Superior temporal gyrus (tissue), 1 donor: ENCODE data around the gene PID1.

Source experiments
- DNase-seq: peaks from one replicate; pipeline ENCODE4 v3.0.0-alpha.2; 2016; ENCODE audit errors: extremely low spot score

Gene PID1

DNA sequence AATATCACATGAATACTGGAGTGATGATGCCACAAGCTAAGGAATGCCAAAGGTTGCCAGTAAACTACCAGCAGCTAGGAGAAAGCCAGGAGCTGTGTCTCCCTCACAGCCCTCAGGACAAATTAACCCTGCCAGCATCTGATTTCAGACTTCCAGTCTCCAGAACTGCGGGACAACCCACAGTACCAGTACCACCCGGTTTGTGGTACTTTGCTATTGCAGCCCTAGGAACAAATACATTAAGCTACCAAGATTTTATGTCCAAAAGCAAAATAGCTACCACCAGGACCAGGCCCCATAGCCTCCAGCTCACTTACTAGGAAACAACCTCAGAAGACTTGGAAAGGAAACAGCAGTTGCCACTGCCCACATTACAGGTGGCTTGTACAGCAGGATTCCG, 10.0 kb downstream of the PID1 start:
- DNase-seq, result no peak

DNA sequence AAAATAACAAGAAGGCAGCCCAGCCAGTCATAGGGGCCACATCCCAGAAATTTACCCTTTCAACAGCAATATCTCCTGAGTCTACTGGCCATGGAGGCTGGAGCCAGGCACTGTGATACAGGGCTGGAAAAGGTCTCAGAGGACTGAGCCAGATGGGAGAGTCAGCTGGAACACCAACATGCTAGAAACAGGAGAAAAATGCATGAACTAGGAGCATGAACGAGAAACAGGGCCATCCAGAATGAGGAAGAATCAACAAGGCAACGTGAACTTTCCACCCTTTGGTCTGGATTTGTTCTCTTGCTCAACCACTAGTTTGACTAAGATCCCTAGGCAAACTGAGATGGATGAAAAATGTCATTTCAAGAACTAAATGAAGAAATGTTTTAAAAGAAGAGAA, 13.1 kb downstream of the PID1 start:
- no peak for DNase-seq

DNA sequence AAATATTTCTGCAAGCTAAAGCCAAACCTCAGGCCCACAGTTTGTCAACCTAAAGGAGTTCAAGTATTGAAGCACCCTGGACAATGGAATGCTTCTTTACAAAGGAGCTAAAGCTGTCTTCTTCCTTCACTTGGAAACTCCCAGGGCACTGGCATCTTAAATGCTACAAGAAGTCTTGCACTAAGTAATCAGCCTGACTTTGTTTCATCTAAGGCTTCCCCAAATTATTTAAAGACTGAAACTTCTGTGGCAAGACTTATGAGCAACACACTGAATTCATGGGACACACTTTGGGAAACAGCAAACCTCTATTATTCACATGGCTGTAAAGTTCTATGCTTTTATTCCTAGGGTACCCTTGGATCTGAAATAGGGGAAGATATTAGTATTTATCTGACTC, 14.7 kb downstream of the PID1 start:
- no peak for DNase-seq

DNA sequence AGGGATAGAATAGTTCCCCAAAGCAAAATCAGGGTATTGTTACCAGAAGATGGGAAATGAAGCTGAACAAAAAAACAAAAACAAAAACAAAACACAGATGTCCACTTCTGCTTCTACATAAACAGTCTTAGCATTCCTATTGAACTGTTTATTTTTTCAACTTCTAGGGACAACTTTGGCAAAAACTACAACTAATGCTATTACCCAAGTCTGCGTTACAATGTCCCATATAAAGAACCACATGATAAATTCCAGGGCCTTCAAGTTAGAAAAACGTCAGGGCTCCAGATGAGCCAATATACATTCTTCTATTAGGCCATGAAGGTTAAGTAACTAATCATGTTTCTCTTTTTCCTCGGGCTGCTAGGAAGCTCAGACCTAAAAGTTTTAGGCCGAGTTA, 16.9 kb downstream of the PID1 start:
- DNase-seq, result no peak

DNA sequence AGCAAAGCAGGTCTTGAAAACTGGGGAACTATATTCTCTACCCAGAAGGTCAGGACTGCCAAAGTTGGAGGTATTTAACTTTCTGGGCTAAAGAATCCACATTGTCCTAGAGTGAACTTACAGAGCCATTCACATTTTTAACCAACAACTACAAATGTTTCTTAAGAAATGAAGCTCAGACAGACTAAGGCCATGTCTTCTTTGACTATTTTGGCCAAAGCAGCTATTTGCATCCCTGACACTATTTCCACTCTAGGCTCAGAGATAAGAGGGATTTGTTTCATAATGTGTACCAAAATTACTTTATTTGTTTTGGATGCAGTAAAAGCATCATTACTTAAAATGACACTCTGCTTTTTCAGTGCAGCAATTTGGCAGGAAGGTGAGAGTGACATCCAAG, 18.1 kb downstream of the PID1 start:
- DNase-seq, result no peak

DNA sequence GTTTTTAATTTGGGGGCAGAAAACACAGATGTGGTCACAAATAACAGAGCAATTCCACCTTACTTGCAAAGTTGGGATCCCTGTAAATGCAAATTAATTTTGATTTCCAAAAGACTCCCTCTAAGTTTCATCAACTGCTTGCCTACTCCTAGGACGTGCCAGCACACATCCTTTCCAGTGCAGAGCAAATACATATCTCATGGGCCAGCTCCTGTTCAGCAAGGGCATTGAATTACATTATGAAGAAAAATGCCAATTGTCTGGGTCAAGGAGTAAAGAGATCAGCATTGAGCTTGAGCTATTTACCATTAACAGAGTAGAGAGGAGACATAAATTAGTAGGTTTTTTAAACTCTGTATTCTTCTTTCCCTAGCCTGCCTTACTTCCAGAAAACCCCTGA, 18.8 kb downstream of the PID1 start:
- no peak for DNase-seq

DNA sequence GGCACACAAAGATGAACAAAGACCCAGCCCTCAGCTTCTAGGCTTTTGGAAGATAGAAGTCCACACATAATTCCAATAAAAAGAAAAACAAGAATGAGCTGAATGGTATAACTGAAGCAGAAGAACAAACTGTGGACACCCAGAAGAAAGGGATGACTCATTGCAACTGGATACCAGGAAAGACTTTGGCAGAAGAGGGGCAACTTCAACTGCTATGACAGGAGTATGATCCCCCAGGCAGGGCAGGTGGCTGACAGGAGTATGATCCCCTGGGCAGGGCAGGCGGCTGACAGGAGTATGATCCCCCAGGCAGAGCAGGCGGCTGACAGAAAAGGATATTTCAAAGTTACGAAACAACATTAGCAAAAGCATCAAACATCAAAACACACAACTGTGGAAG, 21.6 kb downstream of the PID1 start:
- no peak for DNase-seq

DNA sequence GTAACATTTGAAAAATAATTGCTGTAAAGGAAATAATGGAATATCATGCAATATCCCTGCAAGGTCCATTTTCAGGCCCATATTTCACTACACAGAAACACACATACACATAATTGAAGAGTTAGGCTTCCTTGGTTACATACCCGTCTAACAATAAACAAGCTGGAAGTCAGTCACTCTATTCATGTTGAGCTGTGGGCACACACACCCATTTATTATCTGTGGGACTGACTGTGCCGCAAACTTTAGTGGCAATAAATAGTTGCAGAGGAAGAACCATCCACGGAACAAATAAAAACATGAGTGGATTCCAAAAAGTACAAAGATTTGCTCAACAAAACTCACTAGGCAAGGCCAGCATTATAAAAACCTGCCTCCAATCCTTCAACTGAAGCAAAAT, 24.8 kb downstream of the PID1 start:
- DNase-seq, result no peak

DNA sequence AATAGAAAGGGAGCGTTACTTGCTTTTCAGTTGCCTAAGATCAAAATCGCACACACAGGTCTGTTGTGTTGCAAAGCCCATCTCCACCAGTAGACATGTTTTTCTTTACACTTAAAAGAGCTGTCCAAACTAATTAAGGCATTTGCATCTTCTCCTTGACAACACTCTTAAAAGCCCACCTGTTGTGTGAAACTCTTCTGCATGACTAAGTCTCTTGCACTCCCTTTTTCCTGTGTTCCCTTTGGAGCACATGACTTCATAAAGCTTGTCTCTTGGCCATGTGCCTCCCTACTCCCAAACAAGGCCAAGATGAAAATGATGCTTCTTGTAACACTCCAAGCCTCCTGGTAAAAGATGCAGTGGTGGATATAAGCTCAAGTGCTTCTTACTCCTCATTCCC, 26.1 kb downstream of the PID1 start:
- DNase-seq, result no peak

DNA sequence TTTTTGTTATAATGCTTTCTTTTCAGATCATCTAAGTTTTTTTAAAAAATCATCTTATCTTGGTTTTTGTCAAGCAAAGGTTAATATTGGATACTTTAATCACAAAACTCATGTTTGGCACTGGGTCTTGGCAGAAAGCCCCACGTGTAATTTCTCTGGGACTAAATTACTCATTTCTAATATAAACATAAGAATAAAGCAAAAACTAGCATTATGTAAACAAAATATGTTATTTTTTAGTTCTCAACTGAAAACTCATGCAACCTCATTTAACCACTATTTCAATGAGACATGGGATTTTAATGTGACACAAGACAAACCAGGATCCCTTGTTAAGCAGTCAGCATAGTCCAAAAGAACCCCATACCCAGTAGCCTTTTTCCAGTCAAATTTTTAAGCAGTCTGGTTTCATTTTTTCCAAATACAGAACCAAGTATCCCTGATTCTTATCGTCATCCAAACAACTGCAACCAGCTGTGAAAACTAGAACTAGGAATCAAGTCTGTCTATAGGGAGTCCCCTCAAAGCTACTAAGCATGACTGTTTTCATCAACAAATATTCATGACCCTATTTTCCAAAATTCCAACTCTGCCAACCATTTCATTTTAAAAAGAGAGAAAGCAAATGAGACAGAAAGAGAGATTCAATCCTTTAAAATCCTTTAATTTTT, 27.1 kb downstream of the PID1 start:
- no peak for DNase-seq

DNA sequence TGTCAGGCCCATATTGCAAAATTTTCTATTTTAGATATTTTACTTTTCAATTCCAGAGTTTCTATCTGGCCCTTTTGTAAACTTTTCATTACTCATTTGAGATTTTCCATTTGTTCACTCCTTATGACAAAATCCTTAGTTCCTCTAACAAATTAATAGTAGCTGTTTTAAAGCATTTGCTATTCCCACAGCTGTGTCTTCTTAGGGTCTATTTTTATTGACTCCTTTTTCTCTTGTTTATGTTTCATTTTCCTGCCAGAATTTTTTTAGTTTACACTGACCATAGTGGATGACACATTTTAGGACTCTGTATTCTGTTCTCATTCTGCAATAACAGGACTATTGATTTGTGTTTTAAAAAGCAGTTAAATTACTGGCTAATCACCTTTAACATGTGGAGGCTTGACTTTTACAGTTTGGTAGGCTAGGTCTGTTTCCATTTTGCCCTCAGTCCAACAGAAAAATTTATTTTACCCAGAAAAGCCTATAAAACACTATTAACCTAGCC, 30.0 kb downstream of the PID1 start:
- no peak for DNase-seq

DNA sequence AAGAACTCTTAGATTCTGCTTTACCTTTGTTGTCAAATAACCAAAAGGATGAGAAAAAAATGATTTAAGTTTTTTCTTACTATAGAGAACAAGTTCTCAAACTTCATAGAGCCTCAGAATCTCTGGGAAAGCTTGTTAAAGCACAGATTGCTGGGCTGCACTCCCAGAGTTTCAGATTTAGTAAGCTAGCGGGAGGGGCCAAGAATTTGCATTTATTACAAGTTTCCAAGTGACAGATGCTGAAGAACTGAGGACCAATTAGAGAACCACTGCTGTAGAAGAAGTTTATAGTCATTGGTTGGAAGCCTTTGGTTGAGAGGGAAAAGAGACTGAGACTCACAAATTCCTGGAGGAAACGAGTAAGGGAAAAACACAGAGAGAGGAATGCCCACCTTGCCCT, 32.1 kb downstream of the PID1 start:
- no peak for DNase-seq

DNA sequence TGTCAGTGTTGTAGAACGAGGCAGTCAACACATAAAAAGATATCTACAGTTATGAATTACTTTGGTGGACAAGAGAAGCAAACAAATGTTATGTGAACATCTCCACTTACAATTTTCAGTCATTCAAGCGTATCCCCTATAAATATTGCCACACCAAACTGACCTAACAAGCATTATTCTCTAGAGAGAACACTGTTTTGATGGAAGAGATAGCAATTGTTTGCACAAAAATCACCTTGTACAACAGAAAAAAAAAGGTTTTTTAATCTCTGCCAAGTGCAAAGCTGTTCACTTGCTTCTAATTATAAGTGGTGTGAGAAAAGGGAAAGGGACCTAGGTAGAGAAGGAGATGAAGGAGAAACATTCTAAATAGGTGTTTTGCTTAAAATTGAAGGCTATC, 33.8 kb downstream of the PID1 start:
- no peak for DNase-seq

DNA sequence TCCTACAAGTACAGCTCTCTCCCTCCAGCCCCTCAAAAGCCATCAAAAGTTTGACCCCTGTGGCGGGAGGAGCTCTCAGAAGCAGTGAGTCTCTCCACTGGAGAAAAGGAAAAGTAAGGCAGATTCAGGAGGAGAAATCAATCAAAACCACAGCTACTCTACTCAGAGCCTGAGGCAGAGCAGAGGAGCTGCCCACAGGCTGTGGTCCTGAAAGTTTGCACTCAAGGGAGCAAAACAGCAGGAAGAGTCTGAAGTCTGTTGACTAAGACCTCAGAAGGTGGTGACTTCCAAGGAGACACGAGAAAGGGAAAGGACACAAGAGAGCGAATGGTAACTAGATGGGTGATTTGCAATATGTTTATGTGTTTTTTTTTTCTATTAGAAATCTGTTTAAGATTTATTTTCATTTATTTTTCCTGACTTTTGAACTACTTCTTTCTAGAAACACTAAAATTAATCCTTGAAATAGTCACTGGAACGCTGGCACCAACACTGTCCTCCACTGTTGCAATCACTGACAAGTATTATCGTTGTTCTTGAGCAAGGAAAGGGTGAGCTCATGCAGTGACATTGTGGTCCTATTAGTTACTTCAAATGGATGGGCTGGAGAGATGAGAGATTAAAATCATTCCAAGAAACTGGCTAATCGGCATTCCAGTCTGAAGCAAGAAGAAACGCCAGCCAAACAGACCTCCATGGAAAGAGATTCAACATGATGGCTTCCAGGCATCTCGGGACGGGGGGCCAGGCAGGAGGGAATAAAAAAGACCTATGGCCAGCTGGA, 35.8 kb downstream of the PID1 start:
- DNase-seq, result no peak

DNA sequence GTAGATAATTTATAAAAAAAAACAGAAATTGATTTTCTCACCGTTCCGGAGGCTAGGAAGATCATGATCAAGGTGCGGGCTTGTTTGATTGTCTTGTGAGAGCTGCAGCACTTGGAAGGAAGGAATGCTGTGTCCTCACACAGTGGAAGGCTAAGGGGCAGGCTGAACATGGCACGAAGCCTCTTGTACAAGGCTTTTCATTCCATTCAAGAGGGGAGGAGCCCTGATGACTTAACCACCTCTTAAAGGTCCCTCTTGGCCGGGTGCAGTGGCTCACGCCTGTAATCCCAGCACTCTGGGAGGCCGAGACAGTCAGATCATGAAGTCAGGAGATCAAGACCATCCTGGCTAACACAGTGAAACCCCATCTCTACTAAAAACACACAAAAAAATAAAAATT, 39.2 kb downstream of the PID1 start:
- no peak for DNase-seq

DNA sequence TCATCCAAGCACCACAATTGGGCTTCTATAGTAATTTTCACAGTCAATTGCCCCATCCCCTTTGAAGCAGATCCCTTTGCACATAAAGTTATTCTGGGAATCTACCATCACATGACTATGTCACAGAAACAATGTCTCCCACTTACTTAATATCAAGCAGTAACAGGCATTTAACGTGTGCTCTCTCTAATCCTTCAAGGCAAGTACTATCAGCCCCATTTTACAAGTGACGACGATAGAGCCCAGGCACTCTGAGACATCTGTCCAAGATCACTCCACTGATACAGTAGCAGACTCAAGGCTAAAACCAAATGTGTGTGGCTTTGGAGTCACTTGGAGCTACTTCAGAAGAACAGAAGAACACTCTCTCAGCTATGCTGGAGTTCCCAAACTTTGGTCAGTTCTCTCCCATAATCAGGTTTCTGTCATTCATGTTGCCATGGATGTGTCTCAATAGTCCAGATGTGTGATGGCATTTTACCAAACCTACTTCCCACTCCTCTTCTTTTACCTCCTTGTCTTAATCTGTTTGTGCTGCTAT, 39.7 kb downstream of the PID1 start:
- no peak for DNase-seq

DNA sequence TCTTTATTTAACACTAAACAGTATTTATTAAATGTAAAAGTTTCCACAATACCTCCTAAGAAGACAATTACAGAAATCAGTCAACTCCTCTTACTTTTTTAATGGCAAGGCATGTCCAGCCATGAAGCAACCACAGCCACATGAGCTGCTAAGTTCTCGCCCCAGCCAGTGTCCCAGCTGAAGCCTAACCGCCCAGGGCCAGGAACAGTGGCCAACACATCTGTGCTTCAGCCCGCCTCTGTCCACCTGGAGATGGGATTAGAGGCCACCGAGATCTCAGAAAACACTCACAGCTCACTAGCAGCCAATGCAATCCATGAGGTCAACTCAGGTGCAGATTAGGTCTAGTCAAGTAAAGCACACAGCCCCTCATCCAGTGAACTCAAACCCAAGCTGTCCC, 40.2 kb downstream of the PID1 start:
- no peak for DNase-seq

DNA sequence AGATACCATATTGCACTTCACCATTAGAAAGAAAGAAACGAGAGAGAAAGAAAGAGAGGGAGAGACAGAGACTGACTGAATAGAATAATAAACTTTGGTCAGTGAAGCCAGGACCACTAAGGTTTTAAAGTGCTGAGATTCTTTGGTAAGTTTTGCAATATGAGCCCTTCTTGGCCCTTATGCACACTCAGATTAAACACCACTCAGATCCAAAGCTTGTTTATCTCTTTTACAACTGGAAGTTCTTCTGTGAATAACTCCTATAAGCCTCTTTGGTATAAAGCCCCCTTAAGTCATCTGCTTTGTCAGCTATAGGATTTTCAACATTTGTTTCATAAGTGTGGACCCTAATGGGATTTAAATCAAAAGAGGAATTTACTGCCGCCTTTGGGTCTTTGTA, 40.8 kb downstream of the PID1 start:
- DNase-seq, result no peak

DNA sequence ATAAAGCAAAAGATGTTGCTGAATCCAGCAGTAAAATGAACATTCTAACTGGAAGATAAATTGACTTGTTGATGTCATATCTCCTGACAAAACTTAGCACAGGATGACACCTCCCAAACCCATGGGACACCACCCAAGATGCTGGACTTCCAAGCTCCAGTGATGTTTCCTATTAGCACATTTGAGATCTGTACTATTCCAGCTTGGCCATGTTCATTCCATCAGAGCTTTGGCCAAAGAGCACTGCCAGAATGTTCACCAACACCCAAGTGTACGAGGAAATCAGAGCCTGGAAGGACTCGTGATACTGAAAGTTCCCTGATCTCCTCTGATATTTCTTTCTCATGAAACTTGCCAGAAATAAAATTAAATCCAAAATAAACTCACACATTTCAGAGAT, 44.7 kb downstream of the PID1 start:
- DNase-seq, result no peak

DNA sequence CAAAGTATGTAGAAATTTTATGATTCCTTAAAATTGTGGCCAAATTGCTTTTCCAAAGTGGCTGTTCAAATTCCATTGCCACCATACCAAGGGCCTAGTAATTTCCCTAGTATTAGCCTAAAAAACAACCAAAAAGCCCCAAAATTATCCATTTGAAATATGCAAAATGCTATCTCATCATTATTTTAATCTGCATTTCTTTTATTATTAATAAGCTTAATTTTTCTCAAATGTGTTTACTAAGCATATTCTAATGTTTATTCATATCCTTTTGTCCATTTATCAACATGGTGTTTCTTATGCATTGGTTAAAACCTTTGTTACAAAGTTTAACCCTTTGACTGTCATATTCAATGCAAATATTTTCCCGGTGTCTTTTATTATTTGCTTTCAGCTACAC, 48.0 kb downstream of the PID1 start:
- DNase-seq, result no peak

DNA sequence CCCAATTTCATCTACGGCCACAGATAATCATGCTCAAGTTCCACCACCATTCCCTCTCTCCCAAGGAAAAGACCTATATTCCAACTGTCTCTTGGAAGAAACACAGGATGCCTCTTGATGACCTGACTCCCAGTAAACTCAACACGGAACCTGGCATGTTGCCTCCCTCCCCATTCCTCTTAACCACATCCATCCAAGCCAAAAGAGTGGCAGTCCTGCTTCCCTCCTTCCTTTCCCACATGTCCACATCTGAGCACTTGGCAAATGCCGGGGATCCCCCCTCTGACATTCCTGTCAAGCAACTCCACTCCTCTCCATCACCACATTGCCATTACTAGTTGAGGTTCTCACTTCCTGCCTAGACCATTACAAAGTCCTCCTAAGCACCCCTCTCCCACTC, 49.4 kb downstream of the PID1 start:
- DNase-seq, result no peak

DNA sequence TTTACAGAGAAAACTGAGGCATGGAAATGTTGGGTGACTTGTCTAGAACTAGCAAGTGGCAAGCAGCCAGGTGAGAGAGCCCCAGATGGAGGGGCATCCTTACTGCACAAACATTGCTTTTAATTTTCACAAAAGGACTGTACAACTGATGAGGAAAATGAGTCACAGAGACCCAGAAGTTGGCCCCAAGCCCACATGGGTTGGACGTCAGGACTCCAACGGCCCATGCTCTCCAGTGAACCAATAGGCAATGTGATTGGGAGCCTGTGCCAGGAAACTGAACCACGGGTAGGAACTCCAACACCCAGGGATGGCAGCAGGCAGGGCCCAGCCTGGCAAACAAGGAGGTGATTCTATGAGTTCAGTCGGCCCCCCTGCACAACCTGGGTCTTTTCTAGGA, 50.8 kb downstream of the PID1 start:
- no peak for DNase-seq

DNA sequence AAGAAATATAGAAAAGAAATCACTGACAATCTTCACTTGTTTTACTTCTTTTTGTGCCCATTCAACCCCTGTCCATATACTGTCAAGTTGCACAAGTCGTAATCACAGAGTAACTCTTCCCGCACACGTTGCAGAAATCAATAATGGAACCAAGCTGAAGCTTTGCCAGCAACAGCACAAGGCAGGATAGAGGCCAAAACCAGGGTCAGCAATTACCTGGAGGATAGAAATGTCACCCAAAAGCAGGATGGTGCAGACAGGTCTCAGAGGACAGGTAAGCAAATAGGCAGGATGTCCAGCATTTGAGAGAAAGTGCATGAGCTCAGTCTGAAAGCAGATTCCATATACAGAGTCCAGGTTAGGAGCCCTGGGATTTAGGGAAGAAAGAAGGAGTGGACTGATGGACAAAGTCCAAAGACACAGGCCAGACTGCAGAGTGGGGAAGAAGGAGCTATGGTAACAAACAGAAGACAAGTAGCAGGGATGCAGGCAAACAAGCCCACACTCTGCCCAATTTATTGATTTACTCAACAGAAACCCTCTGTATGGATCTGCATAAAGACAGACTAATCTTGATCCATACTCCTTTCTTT, 52.7 kb downstream of the PID1 start:
- DNase-seq, result no peak
